ENCODE results near the gene NDUFV3.
"Not testable (repeated sequence)": the region's sequence is repeated elsewhere in the genome, so short reads cannot be mapped to it uniquely, and the experiment has no call there.

Gene NDUFV3

GRCh38 chr21:42847726-42848125 lies 45.4 kb upstream of the NDUFV3 start:
- Mint-ChIP-seq H3K27me3 (ENCODE audit: low read depth) (no peaks in the 10 kb centered on the region), H3K36me3 (ENCODE audit: low read depth) (peaks cover 55% of the 10 kb centered on the region), H3K4me1 (no peaks in the 10 kb centered on the region), H3K27ac (no peak overlapping the region), H3K4me3 (no peak overlapping the region), H3K9me3 (no peaks in the 10 kb centered on the region)
- TF ChIP-seq CTCF (IDR thresholded peaks at IDR 0.05; ENCODE audit: unreplicated experiment in 3 of 3) = no peak

GRCh38 chr21:42848144-42848931 lies 44.8 kb upstream of the NDUFV3 start:
- not testable (repeated sequence) for H3K4me3 Mint-ChIP-seq; H3K9me3 Mint-ChIP-seq; H3K4me1 Mint-ChIP-seq; H3K27ac Mint-ChIP-seq; H3K27me3 Mint-ChIP-seq (ENCODE audit: low read depth)
- peaks cover 50% of the 10 kb centered on the region for H3K36me3 Mint-ChIP-seq (ENCODE audit: low read depth)

DNA sequence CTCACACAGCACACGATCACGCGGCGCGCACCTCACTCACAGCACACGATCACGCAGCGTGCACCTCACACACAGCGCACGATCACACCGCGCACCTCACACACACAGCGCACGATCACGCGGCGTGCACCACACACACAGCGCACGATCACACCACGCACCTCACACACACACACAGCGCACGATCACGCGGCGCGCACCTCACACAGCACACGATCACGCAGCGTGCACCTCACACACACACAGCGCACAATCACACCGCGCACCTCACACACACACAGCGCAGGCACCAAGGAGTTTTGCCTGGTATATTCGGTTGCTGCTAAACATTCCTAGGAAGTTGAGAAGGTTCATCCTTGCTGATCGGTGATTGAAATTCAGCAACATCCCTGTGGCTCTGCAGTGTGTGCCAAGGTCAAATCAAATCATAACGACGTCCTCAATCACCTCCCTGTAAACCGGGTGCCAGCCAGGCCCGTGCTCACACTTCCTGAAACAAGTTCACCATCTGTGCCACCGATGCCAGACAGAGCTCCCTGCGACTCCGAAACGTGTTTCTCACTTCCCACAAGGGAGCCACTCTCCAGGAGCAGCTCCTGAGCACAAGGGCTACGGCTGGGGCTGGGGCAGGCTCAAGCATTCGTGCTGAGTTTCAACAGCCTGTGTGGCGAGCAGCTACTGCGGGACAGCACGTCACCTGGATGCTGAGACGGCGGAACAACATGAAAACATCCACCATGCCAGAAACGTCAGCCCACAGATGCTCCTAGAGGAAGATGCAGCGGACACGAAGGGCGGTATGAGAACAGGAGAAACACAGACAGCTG lies 44.0 kb upstream of the NDUFV3 start:
- Mint-ChIP-seq H3K4me1 (no peaks in the 10 kb centered on the region), H3K36me3 (ENCODE audit: low read depth) (peaks cover 49% of the 10 kb centered on the region), H3K27ac (no peak overlapping the region), H3K9me3 (no peaks in the 10 kb centered on the region), H3K27me3 (ENCODE audit: low read depth) (no peaks in the 10 kb centered on the region), H3K4me3 (no peak overlapping the region)
- TF ChIP-seq CTCF (IDR thresholded peaks at IDR 0.05; ENCODE audit: unreplicated experiment in 3 of 3) = no peak

GRCh38 chr21:42849759-42850412 lies 43.2 kb upstream of the NDUFV3 start:
- Mint-ChIP-seq H3K27me3 (ENCODE audit: low read depth) (no peaks in the 10 kb centered on the region), H3K4me1 (no peaks in the 10 kb centered on the region), H3K4me3 (no peak overlapping the region), H3K27ac (no peak overlapping the region), H3K36me3 (ENCODE audit: low read depth) (peaks cover 45% of the 10 kb centered on the region), H3K9me3 (no peaks in the 10 kb centered on the region)
- TF ChIP-seq CTCF (IDR thresholded peaks at IDR 0.05; ENCODE audit: unreplicated experiment in 3 of 3) = no peak

- Mint-ChIP-seq H3K27me3 (ENCODE audit: low read depth) (no peaks in the 10 kb centered on the region), H3K4me1 (no peaks in the 10 kb centered on the region)
Observed at GRCh38 chr21:42850463-42850862, 42.6 kb upstream of the NDUFV3 start.

More at GRCh38 chr21:42850463-42850862, 42.6 kb upstream of the NDUFV3 start:
- no peak for TF ChIP-seq CTCF (IDR thresholded peaks at IDR 0.05; ENCODE audit: unreplicated experiment in 3 of 3)
- no peak overlapping the region for H3K27ac Mint-ChIP-seq
- H3K4me3 Mint-ChIP-seq = no peak overlapping the region
- peaks cover 42% of the 10 kb centered on the region for H3K36me3 Mint-ChIP-seq (ENCODE audit: low read depth)
- H3K9me3 Mint-ChIP-seq = no peaks in the 10 kb centered on the region

Data from nephron (organoid).